Gastrocnemius medialis (tissue), 4 donors: ENCODE measurements around the gene MIGA2.

ENCODE experiments used
- POLR2A ChIP-seq, 2 donors: fragments of 450-650 bp; IDR thresholded peaks; one replicate each; pipeline ENCODE4 v1.6.1; 2017; ENCODE audit warnings: antibody characterized with exemption in 2 of 2, mild to moderate bottlenecking in 2 of 2, moderate library complexity in 2 of 2
- TF ChIP-seq, protein P1 (sequence below), 5 experiments: fragments of 450-650 bp in 3 of 5; fragments of 200-600 bp in 2 of 5; sonication (generic) in 2 of 5; IDR thresholded peaks in 4 of 5; conservative IDR thresholded peaks in 1 of 5; 1 replicate in 4 of 5; 2 replicates in 1 of 5; pipeline ENCODE4 v1.5.1; 2016 to 2019; ENCODE audit warnings: antibody characterized with exemption in 5 of 5, mild to moderate bottlenecking in 3 of 5, moderate library complexity in 3 of 5

DNA sequence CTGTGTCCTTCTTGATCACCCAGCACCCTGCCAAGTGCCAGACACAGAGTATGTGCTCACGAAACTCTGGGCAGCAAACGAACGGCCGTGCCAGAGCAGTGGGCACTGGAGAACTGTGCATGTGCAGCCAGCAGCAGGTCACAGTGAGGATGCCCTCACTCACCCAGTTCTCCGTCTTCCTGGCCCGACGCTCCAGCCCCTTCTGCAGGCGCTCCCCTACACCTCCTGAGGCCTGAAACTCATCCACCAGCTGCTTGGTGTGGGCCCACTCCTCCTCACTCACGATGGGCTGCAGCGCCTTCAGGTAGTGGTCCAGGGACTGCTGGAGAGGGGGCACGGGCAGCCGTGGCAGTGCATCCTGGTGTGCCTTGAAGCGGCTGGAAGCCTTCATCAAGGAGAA lies 71.2 kb downstream of the MIGA2 start:
- TF ChIP-seq POLR2A (IDR thresholded peaks at IDR 0.05) = no peak
- TF ChIP-seq, protein P1, sequence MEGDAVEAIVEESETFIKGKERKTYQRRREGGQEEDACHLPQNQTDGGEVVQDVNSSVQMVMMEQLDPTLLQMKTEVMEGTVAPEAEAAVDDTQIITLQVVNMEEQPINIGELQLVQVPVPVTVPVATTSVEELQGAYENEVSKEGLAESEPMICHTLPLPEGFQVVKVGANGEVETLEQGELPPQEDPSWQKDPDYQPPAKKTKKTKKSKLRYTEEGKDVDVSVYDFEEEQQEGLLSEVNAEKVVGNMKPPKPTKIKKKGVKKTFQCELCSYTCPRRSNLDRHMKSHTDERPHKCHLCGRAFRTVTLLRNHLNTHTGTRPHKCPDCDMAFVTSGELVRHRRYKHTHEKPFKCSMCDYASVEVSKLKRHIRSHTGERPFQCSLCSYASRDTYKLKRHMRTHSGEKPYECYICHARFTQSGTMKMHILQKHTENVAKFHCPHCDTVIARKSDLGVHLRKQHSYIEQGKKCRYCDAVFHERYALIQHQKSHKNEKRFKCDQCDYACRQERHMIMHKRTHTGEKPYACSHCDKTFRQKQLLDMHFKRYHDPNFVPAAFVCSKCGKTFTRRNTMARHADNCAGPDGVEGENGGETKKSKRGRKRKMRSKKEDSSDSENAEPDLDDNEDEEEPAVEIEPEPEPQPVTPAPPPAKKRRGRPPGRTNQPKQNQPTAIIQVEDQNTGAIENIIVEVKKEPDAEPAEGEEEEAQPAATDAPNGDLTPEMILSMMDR (IDR thresholded peaks at IDR 0.05 in 4 of 5, conservative IDR thresholded peaks at IDR 0.05 in 1 of 5) = no peak
